ENCODE data around the gene SYT1.

The SYT1 gene

DNA sequence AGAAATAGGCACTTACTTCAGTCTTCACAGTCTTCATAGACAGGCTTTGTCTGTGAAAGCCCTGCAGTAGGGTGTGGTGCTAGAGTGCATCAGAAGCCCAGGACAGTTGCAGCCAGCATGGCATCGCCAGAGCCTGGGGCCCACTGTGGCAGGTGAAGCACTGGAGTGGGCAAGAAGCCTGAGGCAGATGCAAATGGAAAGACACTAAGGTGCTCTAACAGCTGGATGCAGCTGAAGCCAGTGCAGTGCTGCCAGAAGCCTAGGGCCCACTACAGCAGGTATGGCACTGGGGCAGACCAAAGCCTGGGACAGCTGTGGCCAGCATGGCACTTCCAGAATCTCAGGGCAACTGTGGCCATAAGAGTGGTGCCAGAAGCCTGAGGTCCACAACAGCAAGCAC, 358.6 kb downstream of the SYT1 start:
- no peak for DNase-seq (ENCODE audit: low read depth)

DNA sequence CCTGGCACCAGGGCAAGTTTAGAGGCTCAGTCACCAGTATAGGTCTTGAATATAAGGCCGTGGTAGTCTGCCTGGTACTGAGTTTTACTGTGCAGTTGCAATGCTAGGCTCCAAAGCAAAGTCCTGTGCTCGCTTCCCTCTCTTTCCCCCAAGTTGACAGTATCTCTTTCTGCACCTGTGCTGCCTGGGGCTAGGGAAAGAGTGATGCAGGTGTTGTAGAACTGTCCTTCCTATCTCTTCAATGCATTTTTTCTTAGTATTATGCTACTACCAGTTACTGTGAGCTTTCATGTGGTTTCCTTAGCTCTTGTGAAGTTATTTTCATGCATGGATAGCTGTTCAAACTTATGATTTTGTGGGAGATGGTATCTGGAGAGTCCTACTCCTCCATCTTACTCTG, 359.2 kb downstream of the SYT1 start:
- no peak for DNase-seq (ENCODE audit: low read depth)

DNA sequence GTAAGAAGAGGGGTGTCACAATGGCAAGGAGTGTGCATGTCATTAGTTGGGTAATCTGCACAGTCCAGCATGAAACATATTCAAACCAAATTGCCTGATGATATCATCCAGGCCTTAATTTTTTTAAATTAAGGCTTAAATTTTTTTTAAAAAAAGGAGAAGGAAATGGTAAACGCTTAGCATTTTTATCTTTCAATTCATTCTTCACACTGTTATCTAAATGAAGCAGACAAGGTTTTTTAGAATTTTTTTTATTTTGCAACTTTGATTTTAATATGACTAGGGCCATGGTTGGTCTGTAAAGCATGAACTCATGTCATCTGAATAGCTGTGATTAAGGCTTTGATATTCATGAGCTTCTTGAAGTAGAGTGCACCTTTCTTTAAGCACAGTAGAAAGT, 362.5 kb downstream of the SYT1 start:
- no peak for DNase-seq (ENCODE audit: low read depth)

GRCh38 chr12:79227646-79228045, 363.1 kb downstream of the SYT1 start:
- no peak for DNase-seq (ENCODE audit: low read depth)

GRCh38 chr12:79233341-79233781, 368.8 kb downstream of the SYT1 start:
- DNase-seq (ENCODE audit: low read depth): no peak

DNA sequence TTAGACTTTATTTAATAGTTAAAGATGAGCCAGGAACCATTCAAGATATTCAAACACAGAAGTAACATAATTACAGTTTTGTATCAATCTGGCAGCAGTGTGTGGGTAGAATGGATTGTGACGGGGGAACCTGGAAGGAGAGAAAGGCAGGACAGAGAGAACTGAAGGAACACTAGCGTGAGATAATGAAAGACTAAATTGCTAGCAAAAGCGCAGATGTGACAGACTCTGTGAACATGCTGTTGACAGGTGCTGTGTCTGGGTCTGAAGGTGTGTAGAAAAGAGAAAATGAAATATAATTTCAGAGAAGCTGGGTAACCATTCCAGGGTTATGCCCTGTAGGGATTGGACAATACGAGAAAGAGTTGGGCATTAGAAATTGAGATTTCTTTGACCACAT, 372.3 kb downstream of the SYT1 start:
- no peak for DNase-seq (ENCODE audit: low read depth)

DNA sequence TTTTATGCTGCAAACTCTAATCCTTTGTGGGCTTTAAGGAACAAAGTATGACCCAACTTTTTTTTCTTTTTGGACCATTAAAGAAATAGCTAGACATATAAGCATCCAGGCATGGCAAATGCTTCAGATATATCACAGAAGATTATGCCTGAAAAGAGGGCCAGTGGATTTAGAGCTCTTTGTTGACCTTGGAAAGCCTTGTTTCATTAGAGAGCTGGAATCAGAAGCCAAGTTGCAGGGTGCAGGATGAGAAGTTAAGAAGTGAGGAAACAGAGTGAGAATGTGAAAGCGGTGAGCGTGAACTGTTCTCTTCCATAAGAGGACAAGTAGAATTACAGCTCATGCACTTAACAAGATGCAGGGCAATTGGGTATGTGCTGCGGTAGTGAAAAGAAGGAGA, 373.7 kb downstream of the SYT1 start:
- DNase-seq (ENCODE audit: low read depth): no peak

DNA sequence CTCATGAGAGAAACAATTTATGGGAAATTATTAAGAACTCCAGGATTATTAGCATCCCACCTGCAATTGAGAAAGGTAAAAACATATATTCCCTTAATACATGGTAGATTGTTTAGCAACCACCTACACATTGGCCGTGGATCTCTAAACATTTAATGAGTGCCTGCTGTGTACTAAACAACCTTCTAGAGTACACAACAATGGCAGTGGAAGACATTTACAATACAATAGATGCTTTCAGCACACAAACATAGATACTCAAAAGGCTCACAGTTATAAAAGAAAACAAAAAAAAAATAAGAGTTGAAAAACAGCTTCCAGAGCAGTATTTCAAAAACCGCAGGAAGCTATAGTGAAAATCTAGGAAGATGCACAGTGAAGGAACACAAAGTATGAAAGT, 382.9 kb downstream of the SYT1 start:
- DNase-seq (ENCODE audit: low read depth): no peak

DNA sequence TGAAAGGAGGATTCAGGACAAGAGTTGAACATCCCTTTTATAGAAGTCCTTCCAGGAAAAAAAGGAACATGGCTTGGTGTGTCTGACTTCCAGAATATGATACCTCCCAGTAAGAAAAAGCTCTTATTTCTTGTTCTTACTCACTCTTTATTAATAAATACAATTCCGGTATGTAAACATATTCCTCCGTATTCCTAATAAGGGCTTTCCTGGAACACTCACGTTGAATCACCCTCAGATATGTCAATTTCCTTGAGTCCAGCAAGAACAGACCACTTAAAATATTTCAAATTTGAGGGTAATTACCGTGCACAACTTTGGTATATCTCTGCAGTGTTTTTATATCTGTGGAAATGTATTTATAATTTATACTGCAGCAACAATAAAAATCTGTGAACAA, 385.6 kb downstream of the SYT1 start:
- no peak for DNase-seq (ENCODE audit: low read depth)

- no peak for DNase-seq (ENCODE audit: low read depth)
Measured at GRCh38 chr12:79250960-79251755, 386.6 kb downstream of the SYT1 start.

GRCh38 chr12:79252358-79253075, 387.9 kb downstream of the SYT1 start:
- DNase-seq (ENCODE audit: low read depth): no peak

GRCh38 chr12:79255288-79255687, 390.7 kb downstream of the SYT1 start:
- no peak for DNase-seq (ENCODE audit: low read depth)

- no peak for DNase-seq (ENCODE audit: low read depth)
Measured at GRCh38 chr12:79260923-79261322, 396.3 kb downstream of the SYT1 start.

DNA sequence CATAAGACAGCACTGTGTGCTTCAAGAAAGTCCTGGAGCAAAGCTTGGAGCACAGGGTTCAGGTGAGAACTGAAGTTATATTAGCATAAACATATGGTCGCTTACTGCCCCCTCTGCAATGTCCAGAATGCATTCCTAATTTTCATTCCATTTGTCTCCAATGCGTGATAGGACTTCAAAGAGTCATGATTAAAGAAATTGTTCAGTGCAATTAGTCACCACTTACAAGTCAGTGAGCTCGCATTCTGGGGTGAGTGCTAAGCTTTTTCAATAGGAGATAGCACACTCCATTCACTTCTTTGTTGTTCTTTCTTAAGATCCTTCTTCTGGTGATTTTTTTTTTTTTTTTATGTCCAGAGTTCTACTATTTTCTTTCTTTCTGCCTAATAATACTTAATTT, 398.4 kb downstream of the SYT1 start:
- DNase-seq (ENCODE audit: low read depth): no peak

GRCh38 chr12:79266343-79267144, 402.0 kb downstream of the SYT1 start:
- DNase-seq (ENCODE audit: low read depth): no peak

- no peak for DNase-seq (ENCODE audit: low read depth)
Measured at GRCh38 chr12:79267580-79267979, 403.0 kb downstream of the SYT1 start.

GRCh38 chr12:79274501-79275064, 410.0 kb downstream of the SYT1 start:
- DNase-seq (ENCODE audit: low read depth): no peak

GRCh38 chr12:79275631-79276030, 411.1 kb downstream of the SYT1 start:
- DNase-seq (ENCODE audit: low read depth): no peak

GRCh38 chr12:79283364-79283763, 418.8 kb downstream of the SYT1 start:
- no peak for DNase-seq (ENCODE audit: low read depth)

GRCh38 chr12:79288911-79289310, 424.3 kb downstream of the SYT1 start:
- DNase-seq (ENCODE audit: low read depth): no peak

DNA sequence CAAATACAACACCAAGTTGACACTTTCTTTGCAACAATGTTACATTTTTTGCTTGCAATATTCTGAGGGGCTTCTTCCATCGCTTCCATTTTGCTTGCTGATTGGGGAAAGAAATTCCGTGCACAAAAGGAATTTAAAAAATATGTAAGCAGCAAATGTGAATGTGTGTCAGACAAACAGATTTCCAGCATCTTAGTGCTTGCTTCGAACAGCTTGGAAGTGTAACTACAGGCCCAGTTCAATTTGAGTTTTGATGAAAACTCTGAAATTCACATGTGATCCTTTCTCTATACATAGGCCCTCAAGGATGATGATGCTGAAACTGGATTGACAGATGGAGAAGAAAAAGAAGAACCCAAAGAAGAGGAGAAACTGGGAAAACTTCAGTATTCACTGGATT, 427.1 kb downstream of the SYT1 start:
- DNase-seq (ENCODE audit: low read depth): no peak

DNA sequence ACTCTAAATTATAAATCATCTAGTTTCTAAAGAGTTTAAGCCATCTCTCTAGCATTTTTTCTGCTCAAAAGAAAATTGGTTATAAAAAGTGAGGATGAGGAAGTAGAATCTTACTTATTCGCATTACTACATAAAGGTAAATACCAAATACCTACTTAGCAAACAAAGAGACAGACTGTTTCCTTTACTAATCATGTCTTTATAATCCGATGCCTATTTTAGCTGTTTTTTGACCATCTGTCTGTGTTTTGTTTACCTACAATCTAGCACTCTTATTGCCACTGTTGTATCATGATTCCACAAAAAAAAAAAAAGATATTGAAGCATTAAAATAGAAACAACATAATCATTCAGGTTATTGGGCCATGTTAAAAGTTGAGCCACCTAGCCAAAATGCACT, 430.0 kb downstream of the SYT1 start:
- DNase-seq (ENCODE audit: low read depth): no peak

All from activated T-cell treated with anti-CD3 and anti-CD28 coated beads for 48 hours (primary cell).